Gastrocnemius medialis (tissue), 4 donors: ENCODE results near the gene TMED8.

Experiments used
- POLR2A ChIP-seq, 2 donors: fragments of 450-650 bp; IDR thresholded peaks; one replicate each; pipeline ENCODE4 v1.6.1; 2017; ENCODE audit warnings: antibody characterized with exemption in 2 of 2, mild to moderate bottlenecking in 2 of 2, moderate library complexity in 2 of 2
- TF ChIP-seq, protein P1 (sequence below), 5 experiments: fragments of 450-650 bp in 3 of 5; fragments of 200-600 bp in 2 of 5; sonication (generic) in 2 of 5; IDR thresholded peaks in 4 of 5; conservative IDR thresholded peaks in 1 of 5; 1 replicate in 4 of 5; 2 replicates in 1 of 5; pipeline ENCODE4 v1.5.1; 2016 to 2019; ENCODE audit warnings: antibody characterized with exemption in 5 of 5, mild to moderate bottlenecking in 3 of 5, moderate library complexity in 3 of 5

DNA sequence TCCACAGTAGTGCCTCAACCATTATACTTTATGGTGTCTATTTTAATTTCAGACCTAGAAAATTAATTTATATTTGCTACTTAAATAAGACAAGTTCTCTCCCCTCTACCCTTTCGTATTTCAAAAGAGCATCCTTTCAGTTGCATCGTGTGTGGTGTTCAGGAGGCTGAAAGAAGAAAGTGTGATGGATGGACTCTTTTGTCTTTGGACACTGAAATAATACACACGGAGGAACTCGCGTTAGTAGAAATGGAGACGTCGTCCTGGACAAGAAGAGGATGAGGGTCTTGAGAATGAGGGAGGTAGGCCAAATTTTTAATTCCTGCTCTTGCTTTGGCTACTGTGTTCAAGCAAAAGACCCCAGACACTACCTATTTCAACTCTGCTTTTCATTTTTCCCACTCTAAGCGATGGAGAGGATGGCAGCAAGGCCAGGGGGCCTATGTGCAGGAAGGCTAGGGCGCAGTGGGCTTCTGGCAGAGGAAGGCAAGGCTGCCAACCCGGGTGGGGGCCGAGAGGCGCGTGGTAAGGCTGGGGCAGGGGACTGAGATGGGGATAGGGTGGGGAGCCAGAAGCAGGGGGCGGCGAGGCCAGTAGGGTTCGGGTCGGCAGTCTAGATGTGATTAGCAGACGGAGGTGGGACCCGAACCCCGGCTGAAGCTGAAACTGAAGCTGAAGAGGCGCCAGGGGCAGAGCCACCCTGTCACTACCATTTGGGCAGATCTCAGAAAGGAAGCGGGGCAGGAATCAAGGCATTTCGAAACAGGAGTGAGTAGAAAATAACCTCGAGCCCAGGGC, 722 bp downstream of the TMED8 start:
- TF ChIP-seq, protein P1, sequence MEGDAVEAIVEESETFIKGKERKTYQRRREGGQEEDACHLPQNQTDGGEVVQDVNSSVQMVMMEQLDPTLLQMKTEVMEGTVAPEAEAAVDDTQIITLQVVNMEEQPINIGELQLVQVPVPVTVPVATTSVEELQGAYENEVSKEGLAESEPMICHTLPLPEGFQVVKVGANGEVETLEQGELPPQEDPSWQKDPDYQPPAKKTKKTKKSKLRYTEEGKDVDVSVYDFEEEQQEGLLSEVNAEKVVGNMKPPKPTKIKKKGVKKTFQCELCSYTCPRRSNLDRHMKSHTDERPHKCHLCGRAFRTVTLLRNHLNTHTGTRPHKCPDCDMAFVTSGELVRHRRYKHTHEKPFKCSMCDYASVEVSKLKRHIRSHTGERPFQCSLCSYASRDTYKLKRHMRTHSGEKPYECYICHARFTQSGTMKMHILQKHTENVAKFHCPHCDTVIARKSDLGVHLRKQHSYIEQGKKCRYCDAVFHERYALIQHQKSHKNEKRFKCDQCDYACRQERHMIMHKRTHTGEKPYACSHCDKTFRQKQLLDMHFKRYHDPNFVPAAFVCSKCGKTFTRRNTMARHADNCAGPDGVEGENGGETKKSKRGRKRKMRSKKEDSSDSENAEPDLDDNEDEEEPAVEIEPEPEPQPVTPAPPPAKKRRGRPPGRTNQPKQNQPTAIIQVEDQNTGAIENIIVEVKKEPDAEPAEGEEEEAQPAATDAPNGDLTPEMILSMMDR (IDR thresholded peaks at IDR 0.05 in 4 of 5, conservative IDR thresholded peaks at IDR 0.05 in 1 of 5): no peak
- TF ChIP-seq POLR2A (IDR thresholded peaks at IDR 0.05): no peak
